HCT116 (cell line): ENCODE measurements around the gene TYRO3. TPM values are rescaled to one million over a fixed set of nuclear protein-coding genes. Genes with fewer than 3 reads are reported as not detected.
A peak's percentile ranks its signal among the peaks of the same experiment; 100 is the strongest.

Experiments
- ATAC-seq: fragments of 200-7000 bp; cut with Tn5 transposase; 2 replicates; pipeline ENCODE4 v1.9.1; 2020; ENCODE audit warnings: mild to moderate bottlenecking, moderate library complexity
- BruUV-seq: library from RNA; stranded (reverse); fragments of 400-500 nt; replicated peaks from 2 replicates; lab custom pipeline; 2021; lab: Mats Ljungman, UMichigan
- CTCF ChIA-PET: fragments of 300-600 bp; sonication (Branson Sonifier 250); formaldehyde crosslinking; loops from one replicate; lab custom pipeline; 2021; ENCODE audit warnings: antibody characterized with exemption; lab: Charles Lee
- POLR2A ChIA-PET: fragments of 300-600, 350-600 bp; sonication (Branson Sonifier 250); formaldehyde crosslinking; loops from one replicate; lab custom pipeline; 2021; ENCODE audit warnings: antibody characterized with exemption; lab: Charles Lee
- RAD21 ChIA-PET, 2 experiments: fragments of 300-600 bp; sonication (Branson Sonifier 250); formaldehyde crosslinking; loops; one replicate each; lab custom pipeline; 2023; ENCODE audit warnings: low total read pairs in 2 of 2; ENCODE audit not compliant: uncharacterized antibody in 2 of 2, unreplicated experiment in 2 of 2, low non-redundant PET in 1 of 2; lab: Charles Lee
- DNase-seq: peaks from one replicate; pipeline ENCODE4 v3.0.0-alpha.2; 2010; ENCODE audit warnings: low read depth, low spot score
- H2AFZ ChIP-seq: fragments of 200-600 bp; shearing (Covaris generic), sonication (generic); 2 replicates; pipeline ENCODE4 v1.6.1; 2017; ENCODE audit warnings: low read depth, mixed run types, mixed read lengths, antibody characterized with exemption, low read length; ENCODE audit not compliant: poor library complexity, severe bottlenecking
- H3K27ac ChIP-seq: 2 replicates; pipeline ENCODE4 v1.5.1; 2012; ENCODE audit warnings: low read depth, low read length
- H3K27me3 ChIP-seq: fragments of 200-600 bp; sonication (generic); 2 replicates; pipeline ENCODE4 v1.6.1; 2016; ENCODE audit warnings: mixed run types, low read length, mixed read lengths; ENCODE audit not compliant: insufficient read depth
- H3K36me3 ChIP-seq, 2 experiments: fragments of 200-500 bp in 1 of 2; fragments of 200-600 bp in 1 of 2; sonication (Bioruptor generic) in 1 of 2; sonication (generic) in 1 of 2; 2 replicates each; pipeline versions ENCODE4 v1.5.1 to v1.6.1; 2014 to 2016; ENCODE audit warnings: low read length in 2 of 2, inconsistent platforms in 1 of 2, mixed read lengths in 1 of 2, mixed run types in 1 of 2; ENCODE audit not compliant: insufficient read depth in 2 of 2, control insufficient read depth in 1 of 2
- H3K4me1 ChIP-seq, 2 experiments: fragments of 200-600 bp in 1 of 2; sonication (generic) in 1 of 2; 2 replicates each; pipeline versions ENCODE4 v1.5.1 to v1.6.1; 2012 to 2017; ENCODE audit warnings: low read length in 2 of 2, inconsistent platforms in 1 of 2, mild to moderate bottlenecking in 1 of 2, mixed read lengths in 1 of 2, mixed run types in 1 of 2, moderate library complexity in 1 of 2; ENCODE audit not compliant: insufficient read depth in 2 of 2, control insufficient read depth in 1 of 2
- H3K4me2 ChIP-seq: fragments of 200-600 bp; sonication (generic); 2 replicates; pipeline ENCODE4 v1.6.1; 2017; ENCODE audit warnings: mixed run types, low read length, mixed read lengths
- H3K4me3 ChIP-seq, 2 experiments: fragments of 200-600 bp in 1 of 2; sonication (generic) in 1 of 2; replicated peaks in 1 of 2; 2 replicates each; pipeline ENCODE4 v1.5.1; 2011 to 2016; ENCODE audit warnings: low read length in 2 of 2, control low read depth in 1 of 2, low read depth in 1 of 2, mild to moderate bottlenecking in 1 of 2, mixed read lengths in 1 of 2, mixed run types in 1 of 2
- H3K79me2 ChIP-seq: fragments of 200-600 bp; sonication (generic); 2 replicates; pipeline ENCODE4 v1.6.1; 2017; ENCODE audit warnings: mild to moderate bottlenecking, mixed run types, low read length, moderate library complexity, mixed read lengths; ENCODE audit not compliant: insufficient read depth
- H3K9ac ChIP-seq: fragments of 200-600 bp; sonication (generic); 2 replicates; pipeline ENCODE4 v1.6.1; 2016; ENCODE audit warnings: low read length, mixed read lengths
- H3K9me2 ChIP-seq: fragments of 200-600 bp; sonication (generic), shearing (Covaris generic); 2 replicates; pipeline ENCODE4 v1.6.1; 2017; ENCODE audit warnings: mixed run types, mild to moderate bottlenecking, moderate library complexity; ENCODE audit not compliant: insufficient read depth
- H3K9me3 ChIP-seq, 2 experiments: fragments of 200-500 bp in 1 of 2; fragments of 200-600 bp in 1 of 2; sonication (Bioruptor generic) in 1 of 2; sonication (generic) in 1 of 2; 2 replicates each; pipeline ENCODE4 v1.6.1; 2014 to 2017; ENCODE audit warnings: low read length in 2 of 2, mixed read lengths in 2 of 2, inconsistent platforms in 1 of 2, low read depth in 1 of 2, mild to moderate bottlenecking in 1 of 2, mixed run types in 1 of 2, moderate library complexity in 1 of 2; ENCODE audit not compliant: control insufficient read depth in 1 of 2, insufficient read depth in 1 of 2
- H4K20me1 ChIP-seq: fragments of 200-600 bp; sonication (generic), shearing (Covaris generic); 2 replicates; pipeline ENCODE4 v1.6.1; 2017; ENCODE audit warnings: mixed run types, mild to moderate bottlenecking, moderate library complexity; ENCODE audit not compliant: insufficient read depth
- EGR1 ChIP-seq: IDR thresholded peaks from 2 replicates; pipeline ENCODE4 v1.6.1; 2012; ENCODE audit warnings: low read depth
- ELF1 ChIP-seq: IDR thresholded peaks from 2 replicates; pipeline ENCODE4 v1.6.1; 2012; ENCODE audit warnings: low read depth, borderline replicate concordance
- EZH2 ChIP-seq: fragments of 200-600 bp; sonication (generic); IDR thresholded peaks from 2 replicates; pipeline ENCODE4 v1.6.1; 2017; ENCODE audit warnings: antibody characterized with exemption, mixed run types
- JUND ChIP-seq: IDR thresholded peaks from 2 replicates; pipeline ENCODE4 v1.6.1; 2012
- POLR2AphosphoS5 ChIP-seq: IDR thresholded peaks from 2 replicates; pipeline ENCODE4 v1.6.1; 2011; ENCODE audit warnings: mild to moderate bottlenecking, low read depth, low read length, moderate library complexity
- RAD21 ChIP-seq: IDR thresholded peaks from 2 replicates; pipeline ENCODE4 v1.6.1; 2012; ENCODE audit warnings: low read depth, mild to moderate bottlenecking
- SIN3A ChIP-seq: IDR thresholded peaks from 2 replicates; pipeline ENCODE4 v1.6.1; 2012; ENCODE audit warnings: low read depth
- SP1 ChIP-seq: IDR thresholded peaks from 2 replicates; pipeline ENCODE4 v1.6.1; 2012; ENCODE audit warnings: low read depth
- TCF7L2 ChIP-seq: IDR thresholded peaks from 2 replicates; pipeline ENCODE4 v1.7.0; 2011; ENCODE audit warnings: borderline replicate concordance, inconsistent platforms; ENCODE audit not compliant: insufficient read depth, insufficient read length; ENCODE audit errors: extremely low read depth
- ZFX ChIP-seq: fragments of 450-650 bp; IDR thresholded peaks from 2 replicates; pipeline ENCODE4 v1.6.1; 2017
- ZNF274 ChIP-seq: fragments of 200-500 bp; sonication (Bioruptor generic); IDR thresholded peaks from 2 replicates; pipeline ENCODE4 v1.6.1; 2014; ENCODE audit warnings: mild to moderate bottlenecking, low read depth, low read length, inconsistent platforms
- intact Hi-C: fragments of 100-400 bp; cut with micrococcal nuclease; formaldehyde crosslinking; loops from 2 replicates; pipeline ENCODE4 v1.10.0; 2022
- total RNA-seq: library from RNA; stranded (reverse); gene quantifications from one replicate; pipeline ENCODE4 v1.2.1, GENCODE V29; 2021; ENCODE audit not compliant: unreplicated experiment

The TYRO3 gene
- total RNA-seq, 1 experiment from 2014 or later: 34.6 TPM

GRCh38 chr15:41511899-41512369, 47.1 kb upstream of the TYRO3 start:
- no peak overlapping the region for H3K4me3 ChIP-seq
- POLR2A ChIA-PET: no interaction called here
- DNase-seq (no peak), ATAC-seq (no peak)
- no peak overlapping the region for H3K4me2 ChIP-seq
- H4K20me1 ChIP-seq: no peaks in the 10 kb centered on the region
- RAD21 ChIA-PET: no interaction called here
- peaks cover 25 to 42% of the 10 kb centered on the region in 2 experiments for H3K4me1 ChIP-seq
- no peaks in the 10 kb centered on the region for H3K36me3 ChIP-seq
- no peak overlapping the region for H2AFZ ChIP-seq
- no peak overlapping the region for H3K9ac ChIP-seq
- H3K9me3 ChIP-seq: no peaks in the 10 kb centered on the region
- no peaks in the 10 kb centered on the region for H3K79me2 ChIP-seq
- no peaks in the 10 kb centered on the region for H3K9me2 ChIP-seq
- no peaks in the 10 kb centered on the region for H3K27me3 ChIP-seq
- no TSS peak for BruUV-seq
- CTCF ChIA-PET: interaction anchor here (1.0 kb wide), 1 partner anchor 263 kb away, joined by 3 read pairs; the partner anchor contains the start of gene MAPKBP1
- intact Hi-C loops: no loop called here
- no peak for TF ChIP-seq EGR1
- no peak for TF ChIP-seq SP1
- TF ChIP-seq EZH2: no peak
- TF ChIP-seq ELF1: no peak
- TF ChIP-seq ZNF274: no peak
- no peak for TF ChIP-seq TCF7L2
- TF ChIP-seq SIN3A: no peak
- no peak for TF ChIP-seq ZFX
- H3K27ac ChIP-seq: no peak overlapping the region

DNA sequence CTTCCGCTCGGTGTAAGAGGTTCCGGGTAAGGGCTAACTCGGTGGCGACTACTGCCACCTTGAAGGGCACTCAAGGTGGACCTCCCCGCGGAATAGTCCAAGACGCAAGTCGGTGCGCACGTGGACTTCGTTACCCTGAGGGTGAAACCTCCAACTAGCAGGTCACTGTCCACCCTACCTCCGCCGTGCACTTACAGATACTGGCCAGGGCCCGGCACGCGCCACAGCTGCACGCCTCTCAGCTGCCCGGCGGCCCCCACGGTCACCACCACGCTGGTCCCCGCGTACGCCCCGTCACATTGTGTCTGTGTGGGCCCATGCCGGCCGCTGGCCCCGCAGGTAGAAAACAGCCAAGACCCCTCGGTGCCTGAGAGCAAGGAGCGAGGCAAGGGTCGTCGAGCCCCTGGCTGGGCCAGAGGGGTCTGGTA, 46.5 kb upstream of the TYRO3 start:
- ChIA-PET RAD21 (no interaction called here), POLR2A (no interaction called here), CTCF (interaction anchor here (1.0 kb wide), 1 partner anchor 262 kb away, joined by 3 read pairs; the partner anchor contains the start of gene MAPKBP1)
- BruUV-seq: no TSS peak
- DNase-seq (no peak), ATAC-seq (no peak)
- no peak overlapping the region for H2AFZ ChIP-seq
- H3K27me3 ChIP-seq: no peaks in the 10 kb centered on the region
- no peaks in the 10 kb centered on the region for H3K9me3 ChIP-seq
- peak overlapping the region; percentile 54 to 79 for H3K4me3 ChIP-seq
- TF ChIP-seq RAD21: no peak
- TF ChIP-seq JUND: no peak
- TF ChIP-seq POLR2AphosphoS5: no peak
- TF ChIP-seq EZH2: no peak
- H3K9me2 ChIP-seq: no peaks in the 10 kb centered on the region
- no peaks in the 10 kb centered on the region for H4K20me1 ChIP-seq
- no peaks in the 10 kb centered on the region for H3K79me2 ChIP-seq
- intact Hi-C loops: no loop called here
- H3K4me2 ChIP-seq: peak overlapping the region; percentile 100
- H3K36me3 ChIP-seq: peaks cover 0 to 4% of the 10 kb centered on the region in 2 experiments; a peak in 1 of 4 replicates
- H3K27ac ChIP-seq: no peak overlapping the region; the same call in 1 of the 2 replicates
- peaks cover 22 to 39% of the 10 kb centered on the region in 2 experiments for H3K4me1 ChIP-seq
- H3K9ac ChIP-seq: no peak overlapping the region
